GM12864 (cell line): ENCODE measurements around the gene APC.

ENCODE experiments used
- DNase-seq: peaks from one replicate; pipeline ENCODE4 v3.0.0-alpha.2; 2011; ENCODE audit warnings: low read depth
- H3K4me3 ChIP-seq: 2 replicates; pipeline ENCODE4 v1.5.1; 2011; ENCODE audit warnings: mild to moderate bottlenecking, low read depth, low read length, control low read depth
- TF ChIP-seq, protein P1 (sequence below): IDR thresholded peaks from 2 replicates; pipeline ENCODE4 v1.5.1; 2011; ENCODE audit warnings: low read depth, mild to moderate bottlenecking, moderate library complexity, low read length, control low read depth, inconsistent platforms; ENCODE audit errors: missing control alignments

Gene APC

GRCh38 chr5:112793201-112793600 is 55.5 kb downstream of the APC start:
- no peak overlapping the region for H3K4me3 ChIP-seq
- no peak for DNase-seq
- TF ChIP-seq, protein P1, sequence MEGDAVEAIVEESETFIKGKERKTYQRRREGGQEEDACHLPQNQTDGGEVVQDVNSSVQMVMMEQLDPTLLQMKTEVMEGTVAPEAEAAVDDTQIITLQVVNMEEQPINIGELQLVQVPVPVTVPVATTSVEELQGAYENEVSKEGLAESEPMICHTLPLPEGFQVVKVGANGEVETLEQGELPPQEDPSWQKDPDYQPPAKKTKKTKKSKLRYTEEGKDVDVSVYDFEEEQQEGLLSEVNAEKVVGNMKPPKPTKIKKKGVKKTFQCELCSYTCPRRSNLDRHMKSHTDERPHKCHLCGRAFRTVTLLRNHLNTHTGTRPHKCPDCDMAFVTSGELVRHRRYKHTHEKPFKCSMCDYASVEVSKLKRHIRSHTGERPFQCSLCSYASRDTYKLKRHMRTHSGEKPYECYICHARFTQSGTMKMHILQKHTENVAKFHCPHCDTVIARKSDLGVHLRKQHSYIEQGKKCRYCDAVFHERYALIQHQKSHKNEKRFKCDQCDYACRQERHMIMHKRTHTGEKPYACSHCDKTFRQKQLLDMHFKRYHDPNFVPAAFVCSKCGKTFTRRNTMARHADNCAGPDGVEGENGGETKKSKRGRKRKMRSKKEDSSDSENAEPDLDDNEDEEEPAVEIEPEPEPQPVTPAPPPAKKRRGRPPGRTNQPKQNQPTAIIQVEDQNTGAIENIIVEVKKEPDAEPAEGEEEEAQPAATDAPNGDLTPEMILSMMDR, result no peak

DNA sequence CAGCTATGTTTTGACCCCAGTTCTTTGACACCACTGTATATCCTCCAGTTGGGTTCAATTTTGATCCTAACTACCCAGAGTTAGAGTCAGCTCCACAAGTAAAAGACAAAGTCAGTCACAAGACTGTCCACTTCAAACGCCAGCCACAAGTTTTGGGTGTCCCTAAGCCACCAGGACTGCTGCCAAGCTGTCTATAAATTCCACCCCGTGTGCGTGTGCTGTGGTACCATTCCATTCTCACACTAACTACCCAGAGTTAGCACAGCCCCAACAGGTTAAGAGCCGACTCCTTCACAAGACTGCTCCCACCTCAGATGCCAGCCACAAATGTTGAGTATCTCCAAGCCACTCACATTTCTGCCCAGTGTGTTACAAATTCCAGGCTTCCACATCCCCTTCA is 56.7 kb downstream of the APC start:
- no peak for DNase-seq

DNA sequence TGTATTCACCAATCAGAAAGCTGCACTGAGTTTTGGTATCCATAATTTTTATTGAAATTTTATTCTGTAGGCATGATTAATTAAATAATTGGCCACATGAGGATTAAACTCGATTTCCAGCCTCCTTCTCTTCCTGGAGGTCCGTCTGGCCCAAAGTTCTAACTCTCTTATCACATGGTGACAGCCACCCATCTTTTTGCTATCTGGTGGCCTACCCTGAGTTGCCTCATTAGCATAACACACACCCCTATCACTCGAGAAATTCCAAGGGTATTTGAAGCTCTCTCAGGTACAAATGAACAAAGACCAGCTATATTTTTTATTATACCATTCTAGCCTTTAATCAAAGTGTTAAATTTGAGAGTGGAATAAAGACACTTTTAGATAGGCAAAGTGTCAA is 57.7 kb downstream of the APC start:
- H3K4me3 ChIP-seq, result no peak overlapping the region
- DNase-seq, result no peak
- TF ChIP-seq, protein P1, result no peak

More for the DNA sequence above, 56.7 kb downstream of the APC start:
- TF ChIP-seq, protein P1, result no peak
- no peak overlapping the region for H3K4me3 ChIP-seq

GRCh38 chr5:112795944-112796678 is 58.4 kb downstream of the APC start:
- TF ChIP-seq, protein P1, result no peak
- no peak overlapping the region for H3K4me3 ChIP-seq
- no peak for DNase-seq

DNA sequence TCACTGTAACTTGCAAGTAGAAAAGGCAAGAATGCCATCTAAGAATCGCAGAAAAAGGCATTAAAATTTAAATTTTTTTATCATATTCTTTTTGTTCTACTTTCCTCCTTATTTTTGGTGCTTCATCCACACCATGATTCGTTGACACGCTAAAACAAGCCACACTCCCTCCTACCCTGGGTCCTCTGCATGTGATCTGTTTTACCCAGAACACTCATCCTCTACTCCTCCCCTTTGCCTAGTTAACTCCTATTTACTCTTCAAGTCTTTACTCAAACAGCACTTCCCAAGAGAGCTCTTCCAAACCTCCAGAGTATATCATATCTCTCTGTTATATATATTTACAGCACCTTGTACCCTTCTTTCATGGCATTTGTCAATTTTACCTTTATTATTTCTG is 62.0 kb downstream of the APC start:
- no peak for DNase-seq
- TF ChIP-seq, protein P1, result no peak
- no peak overlapping the region for H3K4me3 ChIP-seq

- TF ChIP-seq, protein P1, result no peak
- H3K4me3 ChIP-seq, result no peak overlapping the region
- DNase-seq, result no peak
Measured at GRCh38 chr5:112800891-112801290, 63.2 kb downstream of the APC start.

DNA sequence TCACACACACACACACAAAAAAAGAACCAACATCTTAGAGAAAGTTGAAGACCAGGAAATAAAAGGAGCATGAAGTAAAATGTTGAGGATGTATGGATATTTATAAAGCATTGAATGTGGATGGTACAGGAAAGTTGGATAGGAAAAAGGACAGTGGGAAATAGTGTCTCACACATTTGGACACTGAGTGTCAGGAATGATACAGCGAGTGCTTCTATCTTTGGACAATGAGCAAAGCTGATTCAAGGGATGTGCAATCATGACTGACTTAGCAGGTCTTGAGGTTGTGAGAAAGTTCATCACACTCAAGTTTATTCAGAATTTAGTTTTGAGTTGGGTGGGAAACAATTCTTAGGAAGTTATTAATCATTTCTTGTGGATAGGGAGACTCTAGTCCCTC is 73.3 kb downstream of the APC start:
- H3K4me3 ChIP-seq, result no peak overlapping the region
- TF ChIP-seq, protein P1, result no peak
- no peak for DNase-seq
